NCI-H1694 treated with DMSO at 0.1 percent for 48 hours (cell line): Measurements from ENCODE around the gene SMAD1.

Experiments used
- DNase-seq: peaks from one replicate; lab custom pipeline; 2025; lab: John Stamatoyannopoulos, UW

The SMAD1 gene

DNA sequence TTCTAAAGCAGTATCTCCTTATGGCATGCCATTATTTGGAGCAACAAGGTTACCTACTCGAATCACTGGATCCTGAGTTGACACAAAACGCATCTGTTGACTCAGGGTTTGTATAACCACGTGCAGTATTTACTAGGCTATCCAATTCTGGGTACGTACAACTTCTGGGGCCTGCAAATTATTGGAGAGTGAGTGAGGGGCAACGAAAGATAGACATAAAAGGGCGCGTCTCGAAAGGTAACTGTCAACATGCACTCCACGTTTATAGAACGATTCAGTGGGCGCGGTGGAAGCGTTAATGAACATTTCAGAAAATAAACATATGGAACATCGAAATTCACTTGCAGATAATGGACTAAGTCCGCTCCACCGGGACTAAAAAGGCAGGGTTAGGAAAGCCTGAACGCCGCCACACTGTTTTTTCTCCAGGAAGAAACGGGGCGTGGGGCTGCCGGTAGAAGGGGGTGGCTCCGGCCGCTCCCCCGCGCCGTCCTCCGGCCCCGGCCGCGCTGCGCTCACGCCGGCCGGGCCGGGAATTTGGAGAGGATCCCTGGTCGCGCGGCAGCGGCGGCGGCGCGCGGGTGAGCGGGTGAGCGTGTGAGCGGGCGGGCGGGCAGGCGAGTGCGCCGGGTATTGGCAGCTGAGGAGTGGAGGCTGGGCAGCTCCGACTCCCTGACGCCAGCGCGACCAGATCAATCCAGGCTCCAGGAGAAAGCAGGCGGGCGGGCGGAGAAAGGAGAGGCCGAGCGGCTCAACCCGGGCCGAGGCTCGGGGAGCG lies at the start of gene SMAD1:
Gene SMAD1, plus strand, starts transcription at position 690 of the 778 bp plus-strand sequence. CDS start 32,761 bp downstream, outside the sequence.
- peak; percentile 50 for DNase-seq

- no peak for DNase-seq
Observed at GRCh38 chr4:145433684-145434083, 48.0 kb upstream of the SMAD1 start.

DNA sequence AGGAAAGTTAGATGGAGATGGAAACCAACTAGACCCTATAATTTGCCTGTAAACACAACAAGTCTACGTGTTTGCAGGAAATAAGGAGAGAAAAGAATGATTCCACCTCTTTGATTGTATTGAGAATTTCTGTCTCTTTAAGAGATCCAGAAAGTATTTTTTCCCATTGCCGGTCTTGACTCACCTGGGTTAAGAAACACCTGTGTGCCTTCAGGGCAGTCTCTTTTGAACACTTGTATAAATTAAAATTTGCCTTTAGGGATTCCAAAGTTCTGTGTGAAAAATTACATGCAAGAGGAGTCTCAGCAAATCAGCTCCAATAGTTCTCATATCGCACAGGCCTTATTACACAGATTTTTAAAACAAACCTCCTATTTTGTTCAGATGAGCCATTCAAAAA lies 46.0 kb upstream of the SMAD1 start:
- no peak for DNase-seq

DNA sequence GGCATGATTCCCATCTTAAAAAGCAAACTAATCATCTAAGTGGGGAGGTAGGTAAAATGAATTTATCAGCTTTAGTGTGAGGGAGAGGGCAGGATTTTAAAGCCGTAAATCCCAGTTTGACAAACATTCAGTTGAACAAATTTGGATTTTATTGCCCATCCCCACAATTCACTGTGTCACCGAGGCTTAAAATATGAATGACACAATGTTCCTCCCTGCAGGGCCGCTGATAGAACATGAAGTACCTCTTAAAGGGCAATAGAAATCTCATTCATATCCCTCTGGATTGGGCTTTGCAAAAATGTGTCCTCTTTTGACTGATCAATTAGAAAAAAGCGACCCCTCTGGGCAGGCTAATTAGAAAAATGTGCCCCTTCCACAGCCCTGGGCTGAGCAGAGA lies 45.5 kb upstream of the SMAD1 start:
- no peak for DNase-seq

GRCh38 chr4:145436796-145437195 lies 44.9 kb upstream of the SMAD1 start:
- no peak for DNase-seq

GRCh38 chr4:145437466-145437865 lies 44.2 kb upstream of the SMAD1 start:
- DNase-seq = no peak

DNA sequence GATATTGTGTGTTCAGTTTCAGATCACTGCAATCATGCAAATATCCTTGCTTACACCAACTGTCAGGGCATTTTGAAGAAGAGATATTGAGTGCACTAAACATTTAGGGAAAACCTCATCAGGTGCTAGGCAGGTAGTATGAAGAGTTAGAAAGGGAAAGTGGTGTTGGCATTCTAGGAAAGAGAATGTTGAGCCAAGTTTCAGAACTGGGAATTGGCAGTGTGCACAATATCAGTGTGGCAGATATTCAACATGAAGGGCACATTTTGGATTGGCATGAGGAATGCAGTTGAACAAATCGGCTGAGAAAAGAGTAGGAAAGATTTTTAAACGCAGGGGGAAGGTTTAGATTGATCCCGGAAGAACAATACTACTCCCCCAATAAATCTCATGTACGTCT lies 43.4 kb upstream of the SMAD1 start:
- no peak for DNase-seq

- DNase-seq = no peak
Observed at GRCh38 chr4:145440292-145441007, 41.2 kb upstream of the SMAD1 start.

DNA sequence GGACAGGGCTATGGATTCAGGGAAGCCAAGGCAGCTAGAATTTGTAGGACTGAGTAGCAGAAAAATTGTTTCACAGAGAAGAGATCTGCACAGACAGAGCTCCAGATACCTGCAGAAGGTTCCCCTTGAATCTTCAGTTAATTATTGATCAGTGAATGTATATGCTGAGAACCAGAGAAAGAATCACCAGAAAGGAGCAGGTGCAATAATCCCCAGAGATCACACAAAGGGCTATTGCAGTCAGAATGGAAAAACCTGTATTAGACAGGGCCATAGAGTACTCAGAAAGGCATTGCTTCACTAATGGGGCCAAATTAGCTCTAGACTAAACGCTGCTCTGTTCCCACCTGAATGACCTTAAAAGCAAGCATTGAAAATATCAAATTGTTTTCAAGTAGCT lies 35.5 kb upstream of the SMAD1 start:
- DNase-seq = no peak

DNA sequence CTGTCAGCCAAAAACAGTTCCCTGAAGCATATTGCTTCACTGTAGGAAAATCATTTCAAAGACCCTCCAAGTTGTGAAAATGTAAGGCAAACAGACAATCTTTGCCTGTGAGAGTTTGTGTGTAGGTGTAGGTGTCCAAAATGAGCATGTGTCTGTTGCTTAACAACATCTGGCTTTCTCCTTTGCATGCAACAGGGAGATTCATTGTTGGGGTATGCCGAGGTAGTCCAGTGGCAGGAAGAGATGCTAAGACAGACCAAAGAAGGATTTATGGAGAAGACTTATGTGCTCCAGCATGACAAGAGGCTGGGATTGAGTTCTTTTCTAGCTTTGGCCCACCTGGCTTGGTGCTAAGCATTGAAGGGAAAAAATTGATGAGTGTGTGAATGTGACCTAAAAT lies 29.8 kb upstream of the SMAD1 start:
- DNase-seq = no peak

DNA sequence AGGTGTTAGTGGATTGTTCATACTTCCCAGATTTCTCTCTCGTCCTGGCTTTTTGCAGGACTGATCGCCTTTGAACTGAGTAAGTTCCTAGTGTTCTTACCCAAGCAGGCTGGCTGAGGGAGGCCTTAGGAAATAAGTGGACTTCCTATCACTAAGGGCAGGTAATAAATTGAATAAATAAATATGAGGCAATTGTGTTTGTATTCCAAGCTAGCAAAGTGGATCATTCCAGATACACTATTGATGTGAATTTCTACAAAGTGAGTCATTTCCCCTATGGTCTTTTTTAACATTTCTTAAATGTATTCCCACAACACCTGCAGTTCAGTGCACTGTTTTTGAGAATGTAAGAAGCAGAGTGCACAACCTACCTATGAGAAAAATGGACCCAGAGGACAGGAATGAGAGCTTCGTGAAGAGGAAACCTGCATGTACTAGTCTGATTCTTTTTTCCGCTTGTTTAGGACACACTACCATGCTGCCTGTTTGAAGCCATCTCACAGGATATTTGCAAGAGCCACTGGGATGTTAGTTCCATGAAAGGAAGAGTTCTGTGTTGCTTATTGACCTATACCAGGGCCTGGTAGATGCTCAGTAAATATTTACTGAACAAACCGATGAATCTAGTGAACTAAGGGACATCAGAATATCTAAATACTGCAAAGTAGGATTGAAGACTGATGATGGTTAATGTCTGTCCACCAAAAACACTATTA lies 29.0 kb upstream of the SMAD1 start:
- DNase-seq = no peak

DNA sequence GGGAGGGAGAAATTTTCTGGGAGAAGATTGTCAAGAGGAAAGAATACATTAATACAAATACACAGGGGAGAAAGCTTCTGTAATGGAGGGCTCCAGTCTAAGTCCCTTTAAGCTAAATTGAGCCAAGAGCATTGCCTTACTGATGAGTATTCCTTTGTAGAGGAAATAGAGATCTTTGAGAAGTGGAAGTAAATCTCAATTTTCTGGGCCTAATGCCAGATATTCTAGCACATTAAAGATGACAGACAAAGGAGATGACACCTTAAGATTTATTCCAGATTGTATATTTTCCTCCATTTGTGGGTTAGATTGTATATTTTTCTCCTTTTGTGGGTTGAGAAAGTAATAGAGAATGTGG lies 28.5 kb upstream of the SMAD1 start:
- no peak for DNase-seq

DNA sequence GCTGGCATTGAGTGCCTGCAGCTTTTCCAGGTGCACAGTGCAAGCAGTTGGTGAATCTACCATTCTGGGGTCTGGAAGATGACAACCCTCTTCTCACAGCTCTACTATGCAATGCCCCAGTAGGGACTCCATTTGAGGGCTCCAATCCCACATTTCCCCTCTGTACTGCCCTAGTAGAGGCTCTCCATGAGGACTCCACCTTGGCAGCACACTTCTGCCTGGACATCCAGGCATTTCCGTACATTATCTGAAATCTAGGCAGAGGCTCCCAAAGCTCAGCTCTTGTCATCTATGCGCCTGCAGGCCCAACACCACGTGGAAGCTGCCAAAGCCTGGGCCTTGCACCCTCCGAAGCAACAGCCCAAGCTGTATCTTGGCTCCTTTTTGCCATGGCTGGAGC lies 8.4 kb upstream of the SMAD1 start:
- no peak for DNase-seq

- no peak for DNase-seq
Observed at GRCh38 chr4:145480257-145480656, 1.4 kb upstream of the SMAD1 start.

DNA sequence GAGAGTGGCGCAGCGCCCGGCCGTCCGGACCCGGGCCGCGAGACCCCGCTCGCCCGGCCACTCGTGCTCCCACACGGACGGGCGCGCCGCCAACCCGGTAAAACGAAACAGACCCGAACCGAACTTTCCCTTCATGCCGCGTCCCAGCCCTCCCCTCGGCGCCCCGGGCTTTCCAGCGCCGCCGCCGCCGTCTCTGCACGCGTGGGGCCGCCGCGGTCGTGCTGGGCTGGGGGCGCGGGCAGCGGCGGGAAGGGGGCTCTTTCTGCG lies 222 bp downstream of the SMAD1 start:
- DNase-seq = no peak

- DNase-seq = peak; percentile 25
Observed at GRCh38 chr4:145482209-145483037, 770 bp downstream of the SMAD1 start.

- DNase-seq = no peak
Observed at GRCh38 chr4:145483514-145483913, 1.9 kb downstream of the SMAD1 start.

DNA sequence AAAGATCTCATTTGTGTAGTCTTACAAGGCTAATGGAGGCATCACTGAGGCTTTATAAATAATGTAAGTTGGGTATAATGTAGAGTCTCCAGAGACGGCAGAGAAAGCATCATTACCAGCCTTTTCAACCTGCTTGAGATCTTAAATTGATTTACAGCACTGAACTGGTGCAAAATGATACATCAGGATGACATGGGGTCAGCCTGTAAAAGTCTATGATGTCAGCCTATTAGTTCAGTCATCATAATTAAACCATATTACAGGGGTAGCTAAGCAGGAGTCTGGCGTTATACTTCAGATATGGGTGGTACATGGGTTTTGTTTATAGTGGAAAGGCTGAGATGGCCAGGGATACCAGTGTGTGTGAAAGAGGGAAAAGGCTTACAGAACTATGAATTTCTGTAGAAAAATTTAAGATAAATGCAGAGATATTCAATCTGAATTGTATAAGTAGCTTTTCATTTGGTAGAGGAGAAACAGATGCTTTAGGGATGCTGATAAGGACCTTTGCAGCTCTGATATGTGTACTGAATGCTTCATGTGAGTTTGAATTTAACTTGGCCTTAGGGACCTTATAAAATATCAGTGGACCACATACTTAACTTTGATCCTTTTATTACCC lies 2.7 kb downstream of the SMAD1 start:
- no peak for DNase-seq

GRCh38 chr4:145485120-145485519 lies 3.5 kb downstream of the SMAD1 start:
- no peak for DNase-seq

DNA sequence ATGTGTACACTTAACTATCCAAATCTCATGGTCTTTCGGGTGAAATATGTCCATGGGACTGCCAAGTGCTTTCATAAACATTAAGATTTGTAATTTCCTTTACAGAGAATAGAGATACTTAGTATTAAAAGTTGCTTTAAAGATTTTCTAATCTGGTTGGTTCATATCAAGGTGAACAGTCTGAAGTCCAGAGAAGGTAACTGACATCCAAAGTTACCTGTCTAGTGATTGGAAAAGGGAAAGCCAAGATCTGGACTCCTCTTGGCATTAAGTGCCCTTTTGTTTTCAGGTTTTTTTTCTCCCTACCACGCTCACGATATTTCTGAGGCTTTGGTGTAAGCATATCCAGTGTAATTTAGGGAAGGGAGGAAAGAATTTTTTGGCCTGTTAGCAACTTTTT lies 5.0 kb downstream of the SMAD1 start:
- DNase-seq = no peak

DNA sequence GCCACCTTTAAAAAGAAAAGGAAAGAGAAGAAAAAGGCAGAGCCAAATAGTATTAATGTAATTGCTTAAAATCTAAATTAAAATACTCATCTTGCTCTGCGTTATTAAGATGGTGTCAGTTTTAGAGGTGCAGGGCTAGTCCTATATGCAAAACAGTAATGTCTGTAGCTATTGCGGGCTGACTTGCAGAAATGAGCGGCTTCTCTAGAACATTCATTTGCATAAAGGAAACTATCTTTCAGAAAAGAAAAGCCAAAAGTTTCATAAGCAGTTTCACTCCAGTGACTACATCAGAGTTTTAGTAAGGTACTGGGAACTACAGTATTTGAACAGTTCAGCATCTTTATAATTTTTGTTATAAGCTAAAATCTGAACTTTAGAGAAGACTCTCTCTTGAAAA lies 6.0 kb downstream of the SMAD1 start:
- DNase-seq = no peak

DNA sequence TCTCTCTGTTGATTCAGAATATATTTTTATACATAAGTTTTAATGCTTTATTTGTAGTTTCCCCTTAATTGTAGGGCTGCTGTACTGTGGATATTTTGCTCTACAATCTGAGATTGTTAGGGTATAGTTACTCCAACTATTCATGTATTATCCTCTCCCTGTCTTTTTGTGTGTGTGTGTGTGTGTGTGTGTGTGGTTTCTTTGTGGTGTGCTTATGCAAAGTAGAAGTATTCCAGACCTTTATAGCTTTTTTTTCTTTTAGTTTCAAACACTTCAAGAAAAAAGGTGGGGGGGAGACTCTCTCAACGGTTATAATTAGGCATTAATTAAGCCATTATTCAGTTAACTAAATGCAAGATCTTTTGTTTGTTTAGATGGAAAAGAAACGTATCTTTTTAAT lies 6.7 kb downstream of the SMAD1 start:
- DNase-seq = no peak
